SH-SY5Y (cell line): Measurements from ENCODE around the gene C2CD3.

Experiments
- GATA2 ChIP-seq: IDR thresholded peaks from 2 replicates; pipeline ENCODE4 v1.6.1; 2011; ENCODE audit warnings: mild to moderate bottlenecking, low read depth, low read length
- GATA3 ChIP-seq: IDR thresholded peaks from 2 replicates; pipeline ENCODE4 v1.6.1; 2011; ENCODE audit warnings: low read depth, mild to moderate bottlenecking, low read length, moderate library complexity

- TF ChIP-seq GATA2, result no peak
- no peak for TF ChIP-seq GATA3
Measured at GRCh38 chr11:73982595-73982989, 188.2 kb downstream of the C2CD3 start, which contains the start of gene UCP2.
